Fibroblast of peridontal ligament (primary cell): Measurements from ENCODE around the gene MFSD11.
"Not testable (repeated sequence)": the region's sequence is repeated elsewhere in the genome, so short reads cannot be mapped to it uniquely, and the experiment has no call there.

Experiments used
- DNase-seq: peaks from one replicate; pipeline ENCODE4 v3.0.0-alpha.2; 2010; ENCODE audit errors: extremely low read depth

The MFSD11 gene

GRCh38 chr17:76797241-76797840 lies 59.4 kb downstream of the MFSD11 start:
- no peak for DNase-seq

GRCh38 chr17:76801706-76802105 lies 63.8 kb downstream of the MFSD11 start:
- no peak for DNase-seq

- peak; percentile 71 for DNase-seq
These were observed 67.4 kb downstream of the MFSD11 start for GRCh38 chr17:76805319-76805718.

GRCh38 chr17:76806151-76806550 lies 68.2 kb downstream of the MFSD11 start:
- not testable (repeated sequence) for DNase-seq

- not testable (repeated sequence) for DNase-seq
These were observed 68.8 kb downstream of the MFSD11 start for GRCh38 chr17:76806767-76807166.

GRCh38 chr17:76808326-76808725 lies 70.4 kb downstream of the MFSD11 start:
- no peak for DNase-seq

GRCh38 chr17:76810956-76811355 lies 73.0 kb downstream of the MFSD11 start:
- no peak for DNase-seq

- no peak for DNase-seq
These were observed 73.9 kb downstream of the MFSD11 start for GRCh38 chr17:76811834-76812233.

- DNase-seq, result no peak
These were observed 74.3 kb downstream of the MFSD11 start for GRCh38 chr17:76812263-76812662.

GRCh38 chr17:76812968-76813367 lies 75.0 kb downstream of the MFSD11 start:
- no peak for DNase-seq

GRCh38 chr17:76815907-76816589 lies 78.1 kb downstream of the MFSD11 start:
- DNase-seq, result not testable (repeated sequence)

GRCh38 chr17:76816590-76817135 lies 78.7 kb downstream of the MFSD11 start:
- DNase-seq, result peak; percentile 47

GRCh38 chr17:76820039-76820438 lies 82.1 kb downstream of the MFSD11 start:
- DNase-seq, result no peak

GRCh38 chr17:76820561-76820960 lies 82.6 kb downstream of the MFSD11 start:
- no peak for DNase-seq

GRCh38 chr17:76822184-76822778 lies 84.4 kb downstream of the MFSD11 start:
- no peak for DNase-seq

GRCh38 chr17:76824093-76824492 lies 86.2 kb downstream of the MFSD11 start:
- DNase-seq, result no peak

GRCh38 chr17:76826330-76827068 lies 88.6 kb downstream of the MFSD11 start:
- DNase-seq, result no peak

GRCh38 chr17:76827736-76828135 lies 89.8 kb downstream of the MFSD11 start:
- DNase-seq, result no peak
